Anterior cingulate cortex (tissue), 58 donors: Measurements from ENCODE around the gene AP2M1.
A peak's percentile ranks its signal among the peaks of the same experiment; 100 is the strongest.
"Not testable (repeated sequence)": the region's sequence is repeated elsewhere in the genome, so short reads cannot be mapped to it uniquely, and the experiment has no call there.

ENCODE experiments used
- DNase-seq, 58 donors: peaks; one replicate each; lab custom pipeline; 2025; lab: John Stamatoyannopoulos, UW

The AP2M1 gene

DNA sequence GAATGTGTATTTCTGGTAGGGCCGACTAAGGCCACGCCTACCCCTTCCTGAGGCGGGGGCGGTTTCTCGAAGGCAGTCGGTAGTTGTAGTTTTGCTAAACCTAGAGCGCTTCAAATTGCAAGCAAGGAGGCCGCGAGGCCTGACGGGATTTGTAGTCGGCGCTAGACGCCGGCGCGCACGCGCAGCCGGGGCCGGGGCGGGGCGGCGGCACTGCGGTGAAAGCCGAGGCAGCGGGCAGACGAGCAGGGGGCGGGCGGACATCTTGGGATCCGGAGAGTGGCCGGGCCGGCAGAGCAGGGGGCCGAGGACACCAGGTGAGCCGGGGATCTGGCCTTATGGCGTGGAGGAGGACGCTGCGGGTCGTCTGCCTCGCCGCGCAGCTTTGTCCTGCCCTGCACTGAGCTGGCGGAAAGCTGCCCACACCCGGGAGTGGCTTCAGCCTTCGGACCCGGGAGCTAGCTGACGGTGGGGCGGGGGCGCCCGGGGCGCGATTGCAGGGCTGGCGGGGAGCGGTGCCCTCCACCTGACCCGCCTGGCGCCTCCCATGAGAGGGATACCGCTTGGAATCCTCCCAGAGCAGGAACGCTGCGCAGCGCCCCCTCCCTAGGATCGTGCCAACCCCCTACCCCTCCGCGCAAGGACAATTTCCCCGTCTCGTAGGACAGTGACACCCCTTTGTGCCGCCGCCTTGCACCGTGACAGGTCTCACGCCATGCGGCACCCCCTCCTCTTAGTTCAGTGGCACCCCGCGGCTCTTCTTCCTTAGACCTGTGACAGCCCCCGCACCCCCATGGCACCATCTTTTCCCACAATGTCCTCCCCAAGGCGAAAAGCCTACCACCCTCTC lies at the start of gene AP2M1:
AP2M1 (plus strand) TSS at position 210 of the 847 bp plus-strand sequence. CDS start 2,139 bp downstream, outside the sequence.
- DNase-seq, result peak; percentile 80 to 99 (median 98)

- no peak for DNase-seq
Measured at GRCh38 chr3:184126006-184126405, 48.6 kb upstream of the AP2M1 start.

- DNase-seq, result no peak
Measured at GRCh38 chr3:184129012-184129411, 45.6 kb upstream of the AP2M1 start.

GRCh38 chr3:184132945-184133344 lies 41.7 kb upstream of the AP2M1 start:
- no peak for DNase-seq

DNA sequence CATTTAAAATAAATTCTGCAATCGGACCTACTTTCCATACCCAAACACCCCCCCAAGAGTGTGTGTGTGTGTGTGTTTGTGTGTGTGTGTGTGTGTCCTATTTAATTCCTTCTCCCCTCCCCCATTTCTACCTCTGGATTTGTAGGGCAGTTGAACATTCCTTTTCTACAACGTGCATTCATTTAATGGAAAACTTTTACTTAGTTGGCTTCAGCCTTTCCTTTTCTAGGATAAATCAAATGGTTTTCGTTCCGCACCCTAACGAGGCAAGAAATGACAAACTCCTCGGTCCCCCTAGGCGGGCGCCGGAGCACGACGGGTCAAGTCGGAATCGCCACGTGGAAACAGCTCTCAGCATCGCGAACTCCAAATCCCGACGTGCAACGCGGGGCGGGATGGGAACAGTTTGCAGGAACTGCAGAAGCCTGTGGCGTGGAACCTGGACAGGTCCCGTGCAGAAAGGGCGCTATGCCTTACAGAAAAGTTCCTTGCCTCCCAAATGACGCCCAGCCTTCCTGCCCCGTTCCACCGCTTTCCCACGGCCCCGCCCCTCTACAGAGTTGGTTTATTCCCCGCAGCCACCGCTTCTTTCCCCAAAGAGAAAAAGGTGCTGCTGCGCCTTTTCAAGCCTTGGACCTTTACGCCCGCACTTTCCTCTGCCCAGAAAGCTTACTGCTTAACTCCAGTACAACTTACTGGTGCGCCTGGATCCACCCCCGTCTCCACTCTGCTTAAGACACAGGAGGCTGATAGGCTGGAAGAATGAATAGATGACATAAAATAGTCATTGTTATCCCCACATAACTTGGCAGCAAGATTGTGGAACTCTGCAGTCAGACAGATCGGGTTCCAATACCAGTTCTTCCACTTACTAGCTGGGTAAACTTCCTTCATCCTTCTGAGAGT lies 40.6 kb upstream of the AP2M1 start:
- peak in 57 of 58 donors; percentile 19 to 88 (median 74) for DNase-seq

DNA sequence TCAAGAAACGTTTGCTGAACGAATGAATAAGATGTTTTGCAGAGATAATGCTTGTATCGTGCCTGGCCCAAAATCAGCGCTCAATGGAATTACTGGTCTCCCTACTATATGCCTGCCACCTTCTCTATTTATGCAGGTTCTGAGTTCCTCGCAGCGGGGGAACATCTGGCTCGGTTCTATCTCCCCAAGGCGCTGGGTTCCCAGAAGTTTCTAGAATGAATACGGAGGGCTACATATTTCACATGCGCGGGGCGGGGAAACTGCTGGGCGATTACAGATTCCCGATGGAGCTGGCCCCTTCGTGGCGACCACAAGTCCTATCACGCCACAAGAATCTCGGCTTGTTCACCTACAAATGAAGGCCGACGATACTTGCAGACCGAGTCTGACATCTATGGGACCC lies 39.9 kb upstream of the AP2M1 start:
- DNase-seq, result peak in 5 of 58 donors; percentile 41 to 87 (median 69)

DNA sequence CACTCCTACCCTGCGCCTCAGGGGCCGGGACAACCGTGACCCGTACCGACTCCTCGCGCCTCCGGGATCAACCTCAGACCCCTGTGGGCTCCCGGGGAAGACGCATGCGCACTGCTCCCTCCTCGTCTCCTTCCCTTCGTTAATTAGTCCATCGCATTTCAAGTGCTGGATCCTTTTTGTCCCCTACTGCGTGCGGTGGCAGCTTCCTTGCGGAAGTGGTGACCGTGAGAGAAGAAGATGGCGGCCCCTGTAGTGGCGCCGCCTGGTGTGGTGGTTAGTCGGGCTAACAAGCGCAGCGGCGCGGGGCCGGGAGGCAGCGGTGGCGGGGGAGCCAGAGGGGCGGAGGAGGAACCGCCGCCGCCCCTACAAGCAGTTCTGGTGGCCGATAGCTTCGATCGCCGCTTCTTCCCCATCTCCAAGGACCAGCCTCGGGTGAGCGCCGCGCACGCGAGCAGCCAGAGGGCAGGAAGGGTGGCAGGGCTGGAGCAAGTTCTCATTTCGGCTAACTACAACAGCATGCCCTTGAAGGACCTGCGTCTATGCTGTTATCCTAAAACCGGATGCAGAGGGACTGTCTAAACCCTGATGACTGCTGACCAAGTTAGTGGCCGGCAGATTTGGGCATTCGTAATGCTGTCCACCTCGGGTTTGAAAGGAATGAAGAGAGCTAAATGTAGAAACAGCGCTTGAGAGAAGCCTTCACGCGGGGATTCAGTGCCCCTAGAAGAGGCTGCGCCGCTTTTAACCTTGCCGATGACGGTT lies 39.3 kb upstream of the AP2M1 start, which contains the start of gene EIF2B5:
EIF2B5 (plus strand) TSS at position 210 of the 762 bp plus-strand sequence; CDS start at position 238, 28 bp downstream.
- peak; percentile 68 to 96 (median 91) for DNase-seq

DNA sequence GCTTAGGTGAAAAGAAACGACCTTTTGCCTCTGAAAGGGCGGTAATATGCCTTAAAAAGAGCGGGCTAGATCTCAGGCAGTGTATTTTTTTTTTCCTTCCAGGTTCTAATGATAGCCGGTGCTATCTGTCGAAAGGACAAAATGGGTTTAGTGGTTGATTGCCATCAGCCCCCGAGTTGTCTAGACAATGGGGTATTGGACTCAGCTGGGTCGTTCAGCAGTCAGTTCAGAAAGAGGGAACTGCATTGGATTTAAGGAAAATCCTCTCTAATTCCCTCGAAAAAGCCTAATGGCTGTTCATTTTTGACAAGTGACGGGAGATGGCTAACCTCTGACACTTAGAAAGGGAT lies 38.8 kb upstream of the AP2M1 start:
- no peak for DNase-seq

- DNase-seq, result no peak
Measured at GRCh38 chr3:184140436-184140835, 34.2 kb upstream of the AP2M1 start.

GRCh38 chr3:184142199-184142598 lies 32.5 kb upstream of the AP2M1 start:
- no peak for DNase-seq

GRCh38 chr3:184143327-184143726 lies 31.3 kb upstream of the AP2M1 start:
- no peak for DNase-seq

- no peak for DNase-seq
Measured at GRCh38 chr3:184144505-184144904, 30.1 kb upstream of the AP2M1 start.

DNA sequence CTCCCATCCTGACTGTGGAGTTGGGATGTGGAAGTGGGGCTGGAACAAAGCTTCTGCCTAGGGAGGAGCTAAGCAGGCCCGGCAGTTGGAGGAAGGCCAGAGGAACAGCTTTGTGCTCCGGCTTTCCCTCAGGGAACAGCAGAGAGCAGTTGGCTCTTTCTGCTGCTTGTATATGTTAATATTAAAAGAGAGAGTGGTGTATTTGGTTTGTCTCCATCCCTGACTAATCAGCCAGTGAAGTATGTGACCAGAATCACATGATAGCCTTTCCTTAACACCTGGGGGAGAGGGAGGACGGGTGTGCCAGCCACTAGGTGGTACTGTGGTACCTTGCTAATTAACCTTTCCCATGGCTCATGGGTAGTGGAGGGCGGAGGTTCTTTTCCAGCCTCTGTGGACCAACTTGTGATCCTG lies 29.5 kb upstream of the AP2M1 start:
- DNase-seq, result peak in 16 of 58 donors; percentile 4 to 56 (median 18)

GRCh38 chr3:184145751-184146270 lies 28.8 kb upstream of the AP2M1 start:
- no peak for DNase-seq

- no peak for DNase-seq
Measured at GRCh38 chr3:184148076-184148475, 26.6 kb upstream of the AP2M1 start.

DNA sequence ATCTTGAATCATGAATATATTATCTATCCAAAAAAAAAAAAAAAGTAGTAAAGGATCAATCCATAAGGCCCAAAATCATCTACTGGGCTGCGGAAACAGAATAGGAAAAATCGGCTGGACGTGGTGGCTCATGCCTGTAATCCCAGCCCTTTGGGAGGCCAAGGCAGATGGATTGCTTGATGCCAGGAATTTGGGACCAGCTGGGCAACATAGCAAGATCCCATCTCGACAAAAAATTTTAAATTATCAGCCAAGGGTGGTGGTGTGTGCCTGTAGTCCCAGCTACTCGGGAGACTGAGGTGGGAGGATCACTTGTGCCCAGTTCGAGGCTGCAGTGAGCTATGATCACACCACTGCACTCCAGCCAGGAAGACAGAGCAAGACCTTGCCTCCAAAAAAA lies 25.5 kb upstream of the AP2M1 start:
- DNase-seq, result no peak

DNA sequence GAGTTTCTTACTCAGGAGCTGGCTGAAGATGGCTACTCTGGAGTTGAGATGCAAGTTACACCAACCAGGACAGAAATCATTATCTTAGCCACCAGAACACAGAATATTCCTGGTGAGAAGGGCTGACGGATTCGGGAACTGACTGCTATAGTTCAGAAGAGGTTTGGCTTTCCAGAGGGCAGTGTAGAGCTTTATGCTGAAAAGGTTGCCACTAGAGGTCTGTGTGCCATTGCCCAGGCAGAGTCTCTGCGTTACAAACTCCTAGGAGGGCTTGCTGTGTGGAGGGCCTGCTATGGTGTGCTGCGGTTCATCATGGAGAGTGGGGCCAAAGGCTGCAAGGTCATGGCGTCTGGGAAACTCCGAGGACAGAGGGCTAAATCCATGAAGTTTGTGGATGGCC lies 24.9 kb upstream of the AP2M1 start:
- not testable (repeated sequence) for DNase-seq

DNA sequence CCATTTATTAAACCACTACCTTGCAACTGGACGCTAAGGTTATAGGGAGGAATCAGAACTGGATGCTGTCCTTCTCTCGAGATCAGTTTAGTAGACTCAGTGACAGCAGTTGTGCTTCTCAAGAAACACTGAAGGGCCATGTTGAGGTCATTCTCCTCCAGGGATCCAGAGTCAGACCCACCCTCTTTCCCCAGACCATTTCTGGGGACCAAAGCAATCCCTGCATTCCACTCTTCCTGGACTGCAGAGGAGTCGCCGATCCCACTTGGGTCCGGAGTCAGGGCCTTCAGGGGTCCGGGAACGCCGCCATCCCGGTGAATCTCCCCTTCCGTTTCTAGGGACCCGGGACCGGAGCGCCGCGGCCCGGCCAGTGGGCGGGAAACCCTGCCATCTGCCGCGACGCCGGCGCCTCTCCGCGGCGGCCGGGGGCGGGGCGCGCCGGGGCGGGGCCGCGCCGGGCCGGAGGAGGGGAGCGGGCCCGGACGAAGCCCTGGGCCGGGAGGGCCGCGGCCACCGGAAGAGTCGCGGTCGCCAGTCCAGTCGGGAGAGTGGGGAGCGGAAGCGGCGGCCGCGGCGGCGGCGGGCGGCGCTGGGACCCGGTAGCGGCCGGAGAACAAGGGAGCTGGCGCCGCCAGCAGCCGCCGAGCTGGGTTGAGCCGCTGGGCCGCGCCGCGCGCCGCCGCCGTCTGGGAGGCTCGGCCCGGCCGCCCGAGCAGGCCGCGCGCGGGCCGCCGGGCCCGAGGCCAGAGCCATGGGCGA lies 19.6 kb upstream of the AP2M1 start, which contains the start of gene DVL3:
DVL3 (plus strand) TSS at position 493 of the 759 bp plus-strand sequence; CDS start at position 752, 259 bp downstream.
- DNase-seq, result peak in 49 of 58 donors; percentile 3 to 78 (median 54)
